GM18499 (cell line): ENCODE measurements around the gene UBE2I.

Experiments used
- ATAC-seq: cut with Tn5 transposase; IDR thresholded peaks from one replicate; pipeline ENCODE4 v1.9.1; 2021; ENCODE audit warnings: moderate number of reproducible peaks; ENCODE audit not compliant: insufficient read depth, unreplicated experiment

Gene UBE2I

DNA sequence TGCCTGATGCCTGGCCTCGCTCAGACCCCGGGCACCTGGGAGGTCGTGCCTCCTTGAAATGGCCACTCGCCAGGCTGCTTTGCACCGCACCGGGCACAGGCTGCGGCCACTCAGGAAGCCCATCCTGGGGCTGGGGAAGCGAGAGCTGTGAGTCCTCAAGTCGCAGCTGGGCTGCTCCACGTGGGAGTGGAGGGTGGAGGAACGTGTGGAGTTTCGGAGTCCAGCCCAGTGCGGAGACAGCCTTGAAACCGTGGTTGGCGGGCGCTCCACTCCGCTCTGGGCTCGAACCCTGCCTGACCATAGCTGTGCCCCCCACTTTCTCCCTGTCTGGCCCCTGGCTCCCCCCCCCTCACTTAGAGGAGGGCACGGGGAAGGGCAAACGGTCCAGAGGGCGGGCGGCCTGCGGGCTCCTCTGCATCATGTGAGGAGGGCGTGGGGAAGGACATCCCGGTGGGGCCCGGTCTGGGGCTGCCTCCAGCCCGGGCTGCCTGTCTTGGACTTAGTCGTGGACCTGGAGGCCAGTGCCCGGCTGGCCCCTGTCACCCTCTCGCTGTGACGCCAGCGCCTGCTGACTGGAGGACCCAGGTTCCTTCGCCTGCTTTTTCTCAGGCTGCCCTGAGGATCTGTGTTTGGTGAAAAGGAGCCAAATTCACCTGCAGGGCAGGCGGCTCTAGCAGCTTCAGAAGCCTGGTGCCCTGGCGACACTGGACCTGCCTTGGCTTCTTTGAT lies 2.5 kb downstream of the UBE2I start:
- ATAC-seq = no peak

DNA sequence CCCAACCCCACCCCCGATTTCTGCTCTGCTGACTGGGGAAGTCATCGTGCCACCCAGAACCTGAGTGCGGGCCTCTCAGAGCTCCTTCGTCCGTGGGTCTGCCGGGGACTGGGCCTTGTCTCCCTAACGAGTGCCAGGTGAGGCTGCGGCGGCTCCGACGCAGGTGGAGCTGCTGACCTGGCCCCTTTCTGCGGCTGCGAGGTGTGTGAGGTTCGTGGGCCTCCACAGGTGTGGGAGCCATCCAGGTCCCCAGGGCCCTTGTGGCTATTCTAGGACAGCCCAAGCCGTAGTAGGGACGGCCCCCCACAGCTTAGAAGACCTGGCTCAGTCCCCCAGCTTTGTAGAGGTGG lies 3.0 kb downstream of the UBE2I start:
- no peak for ATAC-seq

GRCh38 chr16:1312903-1313302 lies 3.5 kb downstream of the UBE2I start:
- ATAC-seq = no peak

DNA sequence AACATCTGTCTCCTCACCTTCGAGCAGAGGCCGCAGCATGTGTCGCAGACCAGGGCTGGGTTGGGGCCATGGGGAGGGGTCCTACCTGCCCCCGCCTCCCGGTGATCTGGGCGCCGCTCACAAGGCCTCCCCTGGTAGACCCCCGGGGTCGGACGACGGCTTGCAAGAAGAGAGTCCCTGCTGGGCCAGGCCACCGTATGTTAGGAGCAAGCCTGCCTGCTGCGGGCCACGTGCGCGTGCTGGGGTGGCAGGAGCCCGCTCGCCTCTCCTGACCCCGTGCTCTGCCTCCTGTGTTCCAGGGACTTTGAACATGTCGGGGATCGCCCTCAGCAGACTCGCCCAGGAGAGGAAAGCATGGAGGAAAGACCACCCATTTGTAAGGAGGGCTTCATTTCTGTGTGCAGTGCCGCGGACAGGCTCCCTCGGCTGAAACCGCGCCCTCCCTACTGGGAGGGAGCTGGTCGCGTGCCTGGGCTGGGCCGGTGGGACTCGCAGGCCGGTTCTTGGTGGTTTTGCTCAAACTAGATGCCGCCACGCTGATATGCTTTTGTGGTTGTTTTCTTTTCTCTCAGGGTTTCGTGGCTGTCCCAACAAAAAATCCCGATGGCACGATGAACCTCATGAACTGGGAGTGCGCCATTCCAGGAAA lies 4.4 kb downstream of the UBE2I start:
- no peak for ATAC-seq

- no peak for ATAC-seq
These were observed 5.1 kb downstream of the UBE2I start for GRCh38 chr16:1314399-1315068.

DNA sequence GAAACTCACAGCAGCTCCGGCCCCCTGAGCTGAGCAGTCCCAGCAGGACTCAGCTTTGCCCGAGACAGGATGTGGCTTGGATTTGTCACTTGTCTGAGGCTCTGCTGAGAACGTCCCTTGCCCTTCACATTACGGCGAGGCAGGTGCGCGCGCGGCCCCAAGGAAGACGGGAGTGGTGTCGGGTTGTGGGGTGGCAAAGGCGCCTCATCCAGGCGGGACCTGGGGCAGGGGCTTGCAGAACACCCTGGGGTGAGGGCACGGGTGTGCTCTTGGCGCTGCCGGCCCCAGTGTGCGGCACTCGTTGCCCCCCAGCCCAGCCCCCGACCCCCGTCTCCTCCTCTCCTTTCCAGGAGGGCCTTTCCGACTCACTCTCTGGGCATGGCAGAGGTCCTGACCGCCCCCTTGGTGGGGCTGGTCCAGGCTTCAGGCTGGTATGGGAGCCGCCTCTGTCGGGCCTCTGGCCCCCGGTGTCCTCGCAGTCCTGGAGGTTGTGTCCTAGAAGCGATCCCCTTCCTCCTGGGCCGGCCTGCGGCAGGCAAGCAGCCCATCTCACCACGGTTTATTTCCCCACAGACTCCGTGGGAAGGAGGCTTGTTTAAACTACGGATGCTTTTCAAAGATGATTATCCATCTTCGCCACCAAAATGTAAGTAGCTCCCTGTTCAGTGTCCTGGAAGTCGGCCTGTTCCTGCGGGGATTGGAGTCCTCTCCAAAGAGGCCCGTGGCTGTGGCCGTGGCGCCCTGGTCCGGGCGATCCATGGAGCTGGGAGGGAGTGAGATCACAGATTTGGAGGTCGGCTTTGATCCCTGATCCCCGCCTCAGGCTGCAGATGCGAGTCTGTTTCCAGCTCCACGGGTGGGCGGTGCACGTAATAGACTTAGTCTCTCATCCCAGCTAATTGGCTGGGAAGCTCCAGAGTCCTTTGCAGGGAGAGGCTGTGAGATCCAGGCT lies 5.9 kb downstream of the UBE2I start:
- ATAC-seq = no peak

- no peak for ATAC-seq
These were observed 6.6 kb downstream of the UBE2I start for GRCh38 chr16:1316033-1316405.

GRCh38 chr16:1317479-1318267 lies 8.2 kb downstream of the UBE2I start:
- no peak for ATAC-seq

GRCh38 chr16:1318268-1318545 lies 8.8 kb downstream of the UBE2I start:
- ATAC-seq = no peak

GRCh38 chr16:1319041-1319440 lies 9.6 kb downstream of the UBE2I start:
- no peak for ATAC-seq

DNA sequence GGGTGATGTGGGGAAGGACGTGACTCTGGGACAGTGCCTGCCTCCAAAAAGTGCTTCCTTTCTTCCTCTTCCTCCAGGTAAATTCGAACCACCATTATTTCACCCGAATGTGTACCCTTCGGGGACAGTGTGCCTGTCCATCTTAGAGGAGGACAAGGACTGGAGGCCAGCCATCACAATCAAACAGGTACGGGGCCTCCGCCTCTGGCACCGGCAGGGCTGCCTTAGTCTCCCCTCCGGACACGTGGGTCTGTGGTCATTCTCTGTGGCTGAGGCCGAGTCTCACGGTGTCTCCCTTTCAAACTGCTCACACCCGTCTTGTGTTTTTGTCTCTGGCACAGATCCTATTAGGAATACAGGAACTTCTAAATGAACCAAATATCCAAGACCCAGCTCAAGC lies 10.7 kb downstream of the UBE2I start:
- no peak for ATAC-seq

GRCh38 chr16:1320658-1321240 lies 11.3 kb downstream of the UBE2I start:
- no peak for ATAC-seq

DNA sequence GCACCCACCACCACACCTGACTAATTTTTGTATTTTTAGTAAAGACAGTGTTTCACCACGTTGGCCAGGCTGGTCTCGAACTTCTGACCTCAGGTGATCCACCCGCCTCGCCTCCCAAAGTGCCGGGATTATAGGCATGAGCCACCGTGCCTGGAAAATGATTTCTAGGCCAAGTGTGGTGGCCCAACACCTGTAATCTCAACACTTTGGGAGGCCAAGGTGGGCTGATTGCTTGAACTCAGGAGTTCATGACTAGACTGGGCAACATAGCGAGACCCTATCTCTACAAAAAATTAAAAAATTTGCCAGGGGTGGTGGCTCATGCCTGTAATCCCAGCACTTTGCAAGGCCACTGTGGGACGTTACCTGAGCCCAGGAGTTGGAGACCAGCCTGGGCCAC lies 13.0 kb downstream of the UBE2I start:
- no peak for ATAC-seq

GRCh38 chr16:1323296-1324239 lies 14.1 kb downstream of the UBE2I start:
- ATAC-seq = no peak

GRCh38 chr16:1324286-1324826 lies 14.9 kb downstream of the UBE2I start:
- no peak for ATAC-seq

GRCh38 chr16:1325261-1325660 lies 15.8 kb downstream of the UBE2I start:
- ATAC-seq = no peak

DNA sequence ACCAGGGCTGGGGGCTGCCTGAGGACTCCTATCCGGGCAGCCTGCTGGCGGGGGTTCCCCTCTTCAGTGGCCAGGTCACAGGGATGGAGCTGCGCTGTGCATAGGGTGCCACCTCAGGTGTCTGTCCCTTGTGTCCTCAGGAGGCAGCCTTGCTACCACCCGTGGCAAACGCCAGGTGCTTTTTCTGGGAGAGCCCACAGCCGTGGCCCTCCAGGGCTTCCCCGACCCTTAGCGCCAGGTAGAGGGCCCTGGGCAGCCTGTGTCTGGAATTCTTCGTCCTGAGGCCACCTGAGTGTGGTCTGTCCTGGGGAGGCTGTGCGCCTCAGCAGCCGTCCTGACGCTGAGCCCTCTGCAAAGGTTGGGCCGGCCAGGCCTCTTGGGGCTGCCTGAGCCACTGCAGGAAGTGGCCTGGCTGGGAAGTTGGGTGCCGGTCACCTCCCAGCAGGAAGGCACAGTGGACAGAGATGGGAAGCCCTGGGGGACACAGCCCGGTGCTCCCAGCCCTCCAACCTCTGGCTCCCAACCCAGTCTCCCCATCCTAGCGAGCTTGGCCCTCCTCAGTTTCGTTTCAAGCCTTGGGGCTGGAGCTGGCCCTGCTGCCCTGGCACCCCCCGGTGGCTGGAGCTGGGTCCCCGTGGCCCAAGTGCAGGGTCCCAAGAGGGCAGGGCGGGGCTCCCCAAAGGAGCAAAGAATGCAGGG lies 16.4 kb downstream of the UBE2I start:
- ATAC-seq = no peak

DNA sequence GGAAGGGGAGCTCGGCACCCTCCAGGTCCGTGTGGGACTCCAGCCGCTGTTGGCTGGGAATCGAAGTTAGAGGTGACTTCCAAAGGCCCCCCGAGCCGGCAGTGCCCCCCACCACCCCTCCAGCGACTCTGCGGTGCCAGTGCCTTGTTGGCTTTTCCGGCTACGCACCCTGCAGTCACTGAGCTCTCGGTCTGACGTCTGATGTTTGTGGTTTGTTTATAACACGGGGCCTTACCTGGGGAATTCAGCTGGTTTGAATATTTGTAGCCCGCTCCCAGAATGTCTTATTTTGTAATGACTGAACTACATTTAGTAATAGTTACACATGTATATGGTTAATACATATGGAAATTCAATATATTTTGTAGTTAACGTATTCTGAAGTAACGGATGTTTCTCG lies 17.0 kb downstream of the UBE2I start:
- ATAC-seq = no peak
